Raji (cell line): ENCODE data around the gene CEP192.

Experiments used
- POLR2A ChIP-seq: IDR thresholded peaks from 2 replicates; pipeline ENCODE4 v1.6.1; 2011; ENCODE audit warnings: low read depth, low read length, control low read depth; ENCODE audit not compliant: insufficient read depth

Gene CEP192

DNA sequence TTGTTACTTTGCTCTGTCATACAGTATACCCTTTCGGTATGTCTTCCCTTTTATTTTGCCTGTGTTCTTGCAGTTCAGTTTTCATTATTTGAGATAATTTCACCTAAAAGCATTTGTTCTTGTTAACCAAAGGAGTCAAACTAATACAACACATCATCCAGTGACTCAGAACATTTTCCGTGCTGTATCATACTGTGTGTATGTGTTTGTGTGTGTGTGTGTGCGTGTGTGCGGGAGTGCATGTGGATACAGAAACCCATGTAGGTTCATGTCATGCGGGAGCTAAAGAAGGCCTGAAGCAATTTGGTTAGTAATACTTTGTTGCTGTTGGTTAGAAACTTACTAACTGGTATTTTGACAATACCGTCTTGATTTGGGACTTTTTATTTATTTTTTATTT is 60.0 kb downstream of the CEP192 start:
- TF ChIP-seq POLR2A, result no peak

DNA sequence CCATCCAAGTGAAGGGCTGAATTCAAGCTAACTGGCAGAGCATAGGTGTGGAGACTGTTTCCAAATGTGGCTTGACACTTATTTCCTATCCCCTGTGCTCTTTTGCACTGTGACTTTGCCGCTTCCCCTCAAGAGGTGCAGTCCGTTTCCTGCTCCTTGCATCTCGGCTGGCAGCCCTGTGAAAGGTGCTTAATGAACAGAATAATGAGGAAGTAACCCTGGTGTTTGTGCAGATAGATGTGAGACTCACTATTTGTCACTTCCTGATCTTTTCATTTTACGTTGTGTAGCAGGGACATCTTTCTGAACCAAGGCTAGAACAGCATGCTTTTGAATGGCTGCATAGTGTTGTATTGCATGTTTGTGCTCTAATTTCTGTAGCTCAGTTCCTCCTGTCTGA is 60.8 kb downstream of the CEP192 start:
- no peak for TF ChIP-seq POLR2A

DNA sequence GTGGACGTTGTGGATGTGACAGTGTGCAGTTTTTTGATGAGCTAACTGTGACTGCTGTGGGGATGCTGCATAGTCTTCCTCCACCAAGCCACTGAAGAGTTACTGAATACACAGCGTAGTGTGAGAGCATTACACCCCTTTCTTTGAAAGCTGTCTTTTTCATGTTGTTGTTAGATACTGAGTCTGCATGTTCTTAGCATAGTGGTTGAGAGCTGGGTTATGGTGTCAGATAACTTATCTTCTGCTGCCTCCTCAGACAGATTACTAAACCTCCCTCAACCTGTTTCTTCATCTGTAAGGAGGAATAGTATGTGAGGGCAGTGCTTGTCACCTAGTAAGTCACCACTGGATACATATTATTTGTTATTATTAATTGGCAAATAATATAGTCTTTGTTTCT is 63.2 kb downstream of the CEP192 start:
- TF ChIP-seq POLR2A, result no peak

DNA sequence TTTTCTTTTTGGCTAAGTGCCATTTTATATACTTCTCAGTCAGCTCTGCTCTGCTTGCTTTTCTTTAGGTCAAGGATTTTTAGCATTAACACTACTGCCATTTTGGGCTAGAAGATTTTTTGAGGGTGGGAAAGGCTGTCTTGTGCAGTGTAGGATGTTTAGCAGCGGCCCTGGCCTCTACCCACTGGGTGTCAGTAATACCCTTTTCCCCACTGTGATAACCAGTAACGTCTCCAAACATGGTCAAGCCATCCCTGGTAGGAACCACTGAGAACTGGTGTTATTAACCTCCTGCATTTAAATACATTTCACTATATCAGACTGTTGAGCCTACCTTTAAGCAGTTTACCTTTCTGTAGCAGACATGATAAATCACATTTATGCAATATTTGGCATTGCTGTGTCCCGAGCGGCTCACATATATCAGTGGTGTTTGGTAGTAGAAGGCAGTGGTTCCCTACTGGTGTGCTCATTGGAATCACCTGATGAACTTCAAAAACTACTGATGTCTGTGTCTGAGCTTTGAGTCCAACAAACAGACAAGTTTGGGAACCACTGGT is 70.5 kb downstream of the CEP192 start:
- no peak for TF ChIP-seq POLR2A

DNA sequence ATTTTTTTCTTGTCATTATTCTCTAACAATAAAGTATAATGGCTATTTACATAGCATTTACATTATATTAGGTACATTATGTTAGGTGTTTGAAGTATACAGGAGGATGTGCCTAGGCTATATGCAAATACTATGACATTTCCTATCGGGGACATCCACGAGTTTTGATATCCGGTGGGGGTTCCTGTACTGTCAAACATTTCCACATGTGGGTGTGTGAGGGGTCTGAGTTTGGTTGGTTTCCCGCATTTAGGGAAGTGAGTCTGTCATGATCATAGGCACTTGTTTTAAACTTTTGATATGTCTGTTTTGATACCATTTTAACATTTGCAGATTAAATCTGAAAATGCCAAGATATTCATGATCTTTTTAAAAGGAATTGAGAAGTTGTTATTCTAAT is 76.0 kb downstream of the CEP192 start:
- no peak for TF ChIP-seq POLR2A

DNA sequence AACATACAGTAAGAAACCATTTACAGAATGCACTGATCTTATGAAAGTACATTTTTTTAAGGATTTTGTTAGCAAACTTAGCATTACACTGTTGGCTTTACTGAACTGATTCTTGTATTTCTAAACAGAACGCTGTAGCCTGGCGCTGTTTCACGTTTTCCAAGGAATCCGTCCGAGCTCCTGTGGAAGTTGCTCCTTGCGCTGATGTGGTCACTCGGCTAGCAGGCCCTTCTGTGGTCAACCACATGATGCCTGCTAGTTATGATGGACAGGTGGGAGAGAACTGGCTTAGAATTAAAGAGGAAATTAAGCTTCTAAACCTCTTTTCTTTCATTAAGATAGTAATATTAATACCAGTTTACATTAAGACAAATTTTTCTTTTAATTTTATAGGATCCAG is 76.8 kb downstream of the CEP192 start:
- no peak for TF ChIP-seq POLR2A

DNA sequence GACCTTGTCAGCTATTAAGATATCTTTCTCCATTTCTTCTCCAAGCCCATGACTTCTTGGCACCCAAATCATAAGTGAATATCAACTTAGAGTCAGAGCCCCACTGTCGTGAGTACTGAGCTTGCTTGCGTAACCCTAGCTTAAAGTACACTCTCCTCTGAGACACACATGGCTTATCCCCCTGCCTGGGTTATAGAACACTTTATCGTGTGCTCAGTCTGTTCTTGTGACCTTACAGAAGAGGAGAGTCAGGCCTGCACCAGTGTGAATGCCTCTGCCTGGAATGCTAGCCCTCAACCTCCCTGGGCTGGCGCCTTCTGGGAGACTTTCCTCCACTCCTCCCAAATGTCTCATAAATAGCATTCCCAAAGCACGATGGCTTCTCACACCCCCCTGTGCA is 79.3 kb downstream of the CEP192 start:
- no peak for TF ChIP-seq POLR2A

DNA sequence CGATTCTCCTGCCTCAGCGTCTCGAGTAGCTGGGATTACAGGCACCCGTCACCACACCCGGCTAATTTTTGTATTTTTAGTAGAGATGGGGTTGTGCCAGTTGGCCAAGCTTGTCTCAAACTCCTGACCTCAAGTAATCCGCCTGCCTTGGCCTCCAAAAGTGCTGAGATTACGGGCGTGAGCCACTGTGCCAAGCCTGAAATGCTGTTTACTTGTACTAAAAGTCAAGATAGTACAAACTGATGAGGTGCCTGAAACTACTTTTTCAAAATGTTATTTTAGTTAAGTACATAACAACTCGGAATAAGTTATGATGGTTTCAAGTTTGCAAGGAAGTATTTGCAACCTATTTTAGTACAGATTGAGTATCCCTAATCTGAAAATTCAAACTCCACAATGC is 85.7 kb downstream of the CEP192 start:
- TF ChIP-seq POLR2A, result no peak

DNA sequence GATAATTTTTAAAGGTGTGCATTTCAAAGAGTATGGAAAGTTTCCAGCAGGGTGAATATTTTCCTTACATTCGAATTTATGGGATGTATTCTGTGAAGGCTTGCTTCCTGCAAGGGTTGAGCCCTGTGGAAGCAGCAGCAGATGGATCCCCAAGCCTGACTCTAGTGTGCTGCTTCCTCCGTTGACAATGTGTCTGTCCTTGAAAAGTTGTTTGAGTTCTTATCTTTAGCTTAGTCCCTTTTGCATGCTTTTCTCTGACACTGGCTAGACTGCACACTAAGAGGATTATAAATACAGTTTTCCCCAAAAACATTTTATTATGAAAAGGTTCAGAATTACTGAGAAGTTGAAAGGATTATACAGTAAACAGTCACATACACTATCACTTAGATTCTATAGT is 86.3 kb downstream of the CEP192 start:
- no peak for TF ChIP-seq POLR2A

DNA sequence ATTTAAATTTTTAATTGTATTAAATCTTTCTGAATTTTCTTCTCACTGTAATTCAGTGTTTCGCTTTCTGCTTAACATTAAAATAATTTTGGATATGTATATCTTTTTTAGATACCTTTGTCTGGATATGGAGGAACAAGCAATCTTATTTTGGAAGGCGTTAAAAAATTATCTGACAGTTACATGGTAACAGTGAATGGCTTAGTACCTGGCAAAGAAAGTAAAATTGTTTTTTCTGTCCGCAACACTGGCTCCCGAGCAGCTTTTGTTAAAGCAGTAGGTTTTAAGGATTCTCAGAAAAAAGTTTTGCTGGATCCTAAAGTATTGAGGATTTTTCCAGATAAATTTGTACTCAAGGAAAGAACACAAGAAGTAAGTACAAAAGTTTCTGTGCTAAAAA is 95.7 kb downstream of the CEP192 start:
- no peak for TF ChIP-seq POLR2A

DNA sequence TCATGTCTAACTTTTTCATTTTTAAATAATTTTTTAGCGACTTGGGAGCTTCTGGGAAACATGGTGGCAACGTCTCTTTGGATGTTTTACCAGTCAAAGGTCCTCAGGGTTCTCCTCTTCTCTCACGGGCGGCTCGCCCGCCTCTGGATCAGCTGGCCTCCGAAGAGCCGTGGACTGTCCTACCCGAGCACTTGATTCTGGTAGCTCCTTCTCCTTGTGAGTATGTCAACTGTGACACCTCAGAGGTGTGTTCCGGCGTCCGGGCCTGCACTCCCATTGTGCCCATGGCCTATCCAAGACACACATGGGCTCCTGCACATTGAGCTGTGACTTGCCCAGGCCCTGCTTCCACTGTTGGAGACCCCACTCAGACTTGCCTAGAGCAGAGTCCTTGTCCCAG is 104.3 kb downstream of the CEP192 start:
- TF ChIP-seq POLR2A, result no peak

DNA sequence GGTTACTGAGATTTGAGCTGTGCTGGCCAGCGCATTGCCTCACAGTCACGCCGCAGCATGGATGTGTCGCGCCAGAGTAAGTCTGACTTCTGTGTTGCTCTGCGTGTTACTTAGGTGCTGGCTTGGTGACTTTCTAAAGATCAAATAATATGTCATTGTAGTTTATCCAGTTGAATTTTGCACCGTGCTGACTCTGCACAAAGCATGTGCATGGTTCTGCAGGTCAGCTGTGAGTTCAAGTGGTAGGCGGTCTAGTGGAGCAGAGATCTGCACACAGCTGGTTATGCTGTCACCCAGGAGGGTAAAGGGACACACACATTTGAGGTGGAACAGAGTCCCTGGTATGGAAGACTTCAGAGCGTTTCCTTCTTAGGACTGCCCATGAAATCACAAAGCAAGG is 105.1 kb downstream of the CEP192 start:
- no peak for TF ChIP-seq POLR2A

DNA sequence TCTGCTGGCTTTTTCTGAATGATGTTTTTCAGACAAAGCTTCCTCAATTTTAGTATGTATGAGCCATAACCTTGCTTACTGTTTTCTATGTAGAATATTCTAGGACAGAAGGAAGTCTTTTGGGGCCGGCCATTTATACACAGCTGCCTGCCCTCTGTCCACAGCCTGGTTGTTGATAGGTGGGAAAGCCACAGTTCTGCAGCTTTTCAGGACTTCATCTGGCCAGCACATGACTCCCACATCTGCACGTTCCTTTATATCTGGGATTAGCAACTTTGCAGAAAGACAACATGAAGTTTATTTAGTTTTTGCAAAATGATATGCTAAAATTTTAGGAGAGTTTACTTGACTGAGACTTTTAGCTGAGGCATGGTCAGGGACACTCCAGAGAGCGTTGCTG is 105.6 kb downstream of the CEP192 start:
- no peak for TF ChIP-seq POLR2A

DNA sequence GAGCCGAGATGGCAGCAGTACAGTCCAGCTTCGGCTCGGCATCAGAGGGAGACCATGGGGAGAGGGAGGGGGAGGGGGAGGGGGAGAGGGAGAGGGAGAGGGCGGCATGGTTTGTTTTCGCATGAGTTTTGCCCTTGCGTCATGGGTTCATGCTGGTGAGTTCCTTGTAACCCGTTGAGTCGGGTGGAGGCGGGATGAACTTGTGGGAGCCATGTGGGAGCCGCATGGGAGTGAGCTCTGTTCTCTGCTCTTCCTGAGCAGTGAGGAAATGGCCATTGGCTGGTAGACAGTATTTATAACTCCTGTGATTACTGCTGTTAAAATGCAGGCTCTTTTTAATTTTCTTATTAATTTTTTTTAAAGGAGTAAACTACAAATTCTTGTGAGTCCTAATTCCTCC is 108.0 kb downstream of the CEP192 start:
- TF ChIP-seq POLR2A, result no peak

DNA sequence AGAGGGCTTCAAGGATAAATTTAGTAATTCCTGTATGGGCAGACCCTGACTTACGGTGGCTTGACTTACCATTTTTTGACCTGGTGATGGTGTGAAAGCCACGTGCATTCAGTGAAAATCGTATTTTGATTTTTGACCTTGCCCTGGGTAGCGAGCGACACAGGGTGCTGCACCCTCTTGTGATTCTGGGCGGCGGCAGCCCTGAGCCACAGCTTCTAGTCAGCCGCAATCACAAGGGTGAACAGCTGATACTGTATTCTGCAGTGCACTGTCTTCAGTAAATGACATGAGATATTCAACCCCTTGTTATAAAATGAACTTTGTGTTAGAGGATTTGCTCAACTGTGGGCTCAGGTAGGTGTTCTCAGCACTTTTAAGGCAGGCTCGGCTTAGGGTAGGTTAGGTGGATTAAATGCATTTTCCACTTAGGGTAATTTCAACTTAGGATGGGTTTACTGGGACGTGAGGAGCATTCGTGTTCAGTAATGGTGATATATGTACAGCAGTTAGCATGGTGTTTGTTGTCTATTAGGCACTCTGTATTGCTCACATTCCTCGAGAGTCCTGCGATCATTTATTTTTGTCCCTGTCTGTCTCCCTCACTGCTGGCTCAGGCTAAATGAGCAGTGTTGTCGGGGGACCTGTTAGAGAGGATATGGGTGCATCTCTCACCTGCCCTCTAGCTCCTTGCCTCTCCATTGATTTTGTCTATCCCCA is 109.9 kb downstream of the CEP192 start:
- no peak for TF ChIP-seq POLR2A

DNA sequence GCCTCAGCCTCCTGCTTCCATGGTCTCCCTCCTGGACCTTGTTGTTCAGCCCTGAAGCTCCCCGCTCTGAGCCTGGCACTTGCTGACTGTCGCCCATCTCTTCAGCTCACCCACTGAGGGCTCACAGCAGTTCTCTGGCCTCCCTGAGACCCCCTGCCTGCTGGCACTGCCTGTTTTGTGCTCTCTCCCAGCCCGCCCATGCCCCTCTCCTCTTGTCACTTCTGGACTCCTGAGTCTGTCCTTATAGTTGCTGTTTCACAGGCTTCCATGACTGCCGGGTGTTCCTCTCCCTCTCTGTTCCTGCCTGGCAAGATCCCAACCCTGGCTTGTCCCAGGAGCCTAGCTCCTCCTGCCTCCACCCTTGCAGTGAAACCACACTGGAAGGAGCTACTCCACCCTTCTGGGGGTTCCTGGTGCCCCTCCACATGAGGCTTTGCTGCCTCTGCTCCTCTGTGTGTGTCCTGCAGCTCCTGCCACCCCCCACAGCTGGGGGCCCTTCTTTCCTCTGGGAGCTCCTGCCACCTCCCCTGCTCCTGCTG is 110.6 kb downstream of the CEP192 start:
- TF ChIP-seq POLR2A, result no peak

DNA sequence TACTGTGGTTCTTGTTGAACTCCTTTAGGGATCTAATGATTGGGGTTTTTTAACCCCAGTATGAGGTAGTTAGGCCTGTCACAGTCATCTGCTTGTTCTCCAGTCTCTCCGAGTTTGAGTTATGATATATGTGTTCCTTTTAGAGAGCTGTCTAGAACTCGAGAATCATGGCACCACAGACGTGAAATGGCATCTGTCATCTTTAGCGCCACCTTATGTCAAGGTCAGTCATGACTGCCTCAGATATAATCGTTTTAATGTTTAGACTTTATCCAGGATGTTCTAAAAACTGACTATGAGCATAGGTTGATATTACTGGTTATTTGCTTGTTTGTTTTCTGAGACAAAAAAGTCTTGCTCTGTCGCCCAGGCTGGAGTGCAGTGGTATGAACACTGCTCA is 112.2 kb downstream of the CEP192 start:
- TF ChIP-seq POLR2A, result no peak
